SK-N-SH treated with all-trans-retinoic acid at 6 μM for 48 hours (cell line): ENCODE measurements around the gene SPATS2.
A peak's percentile ranks its signal among the peaks of the same experiment; 100 is the strongest.

Experiments
- ATAC-seq: fragments of 200-7000 bp; cut with Tn5 transposase; 3 replicates; pipeline ENCODE4 v1.9.1; 2020; ENCODE audit warnings: mild to moderate bottlenecking, moderate library complexity
- ARNTL ChIP-seq: fragments of 450-650 bp; formaldehyde crosslinking; IDR thresholded peaks from 2 replicates; pipeline ENCODE4 v1.5.0; 2020; ENCODE audit warnings: low read depth, mild to moderate bottlenecking, moderate library complexity, borderline replicate concordance
- BACH2 ChIP-seq: fragments of 250-450 bp; sonication (Bioruptor Pico); IDR thresholded peaks from 2 replicates; pipeline ENCODE4 v1.9.0; 2021; ENCODE audit warnings: mild to moderate bottlenecking, borderline replicate concordance
- CSDC2 ChIP-seq: fragments of 250-450 bp; sonication (Bioruptor Pico); IDR thresholded peaks from 2 replicates; pipeline ENCODE4 v1.5.0; 2020; ENCODE audit warnings: mild to moderate bottlenecking, moderate library complexity
- ESRRG ChIP-seq: fragments of 250-450 bp; sonication (Bioruptor Pico); IDR thresholded peaks from 2 replicates; pipeline ENCODE4 v1.6.1; 2021; ENCODE audit warnings: mild to moderate bottlenecking
- GLIS3 ChIP-seq: fragments of 250-450 bp; sonication (Bioruptor Pico); IDR thresholded peaks from 2 replicates; pipeline ENCODE4 v1.5.0; 2020; ENCODE audit warnings: mild to moderate bottlenecking, moderate library complexity
- ISL1 ChIP-seq: fragments of 250-450 bp; sonication (Bioruptor Pico); IDR thresholded peaks from 2 replicates; pipeline ENCODE4 v2.1.2; 2022; ENCODE audit warnings: mild to moderate bottlenecking, moderate library complexity
- OSR1 ChIP-seq: fragments of 250-450 bp; sonication (Bioruptor Pico); IDR thresholded peaks from 2 replicates; pipeline ENCODE4 v1.8.0; 2022; ENCODE audit warnings: moderate library complexity, mild to moderate bottlenecking, inconsistent platforms
- PPARA ChIP-seq: fragments of 250-450 bp; sonication (Bioruptor Pico); IDR thresholded peaks from 2 replicates; pipeline ENCODE4 v1.5.0; 2020; ENCODE audit warnings: mild to moderate bottlenecking, borderline replicate concordance
- RARB ChIP-seq: fragments of 250-450 bp; sonication (Bioruptor Pico); IDR thresholded peaks from 2 replicates; pipeline ENCODE4 v1.8.0; 2021; ENCODE audit warnings: mild to moderate bottlenecking, moderate library complexity
- SNAI2 ChIP-seq: fragments of 250-450 bp; sonication (Bioruptor Pico); IDR thresholded peaks from 2 replicates; pipeline ENCODE4 v1.5.0; 2020; ENCODE audit warnings: mild to moderate bottlenecking, moderate library complexity
- TCF4 ChIP-seq: fragments of 250-450 bp; sonication (Bioruptor Pico); IDR thresholded peaks from 2 replicates; pipeline ENCODE4 v1.8.0; 2021; ENCODE audit warnings: mild to moderate bottlenecking, moderate library complexity, borderline replicate concordance
- TOX ChIP-seq: fragments of 250-450 bp; sonication (Bioruptor Pico); IDR thresholded peaks from 2 replicates; pipeline ENCODE4 v1.8.0; 2021; ENCODE audit warnings: mild to moderate bottlenecking, moderate library complexity, borderline replicate concordance
- ZC3H10 ChIP-seq: fragments of 250-450 bp; sonication (Bioruptor Pico); IDR thresholded peaks from 2 replicates; pipeline ENCODE4 v1.5.1; 2021; ENCODE audit warnings: mild to moderate bottlenecking, moderate library complexity
- ZFP3 ChIP-seq: fragments of 250-450 bp; sonication (Bioruptor Pico); IDR thresholded peaks from 2 replicates; pipeline ENCODE4 v1.5.0; 2020; ENCODE audit warnings: mild to moderate bottlenecking, moderate library complexity
- ZFP30 ChIP-seq: fragments of 450-650 bp; formaldehyde crosslinking; IDR thresholded peaks from 2 replicates; pipeline ENCODE4 v1.5.0; 2022; ENCODE audit warnings: mild to moderate bottlenecking, moderate library complexity
- ZNF565 ChIP-seq: fragments of 450-650 bp; formaldehyde crosslinking; conservative IDR thresholded peaks from 2 replicates; pipeline ENCODE4 v1.5.0; 2020; ENCODE audit warnings: low read depth, mild to moderate bottlenecking, moderate library complexity
- ZNF70 ChIP-seq: fragments of 450-650 bp; formaldehyde crosslinking; IDR thresholded peaks from 2 replicates; pipeline ENCODE4 v1.5.0; 2020; ENCODE audit warnings: mild to moderate bottlenecking, moderate library complexity
- ZNF8 ChIP-seq: fragments of 450-650 bp; formaldehyde crosslinking; IDR thresholded peaks from 2 replicates; pipeline ENCODE4 v1.5.0; 2020; ENCODE audit warnings: mild to moderate bottlenecking, moderate library complexity
- TF ChIP-seq, protein P1 (sequence below): fragments of 250-450 bp; sonication (Bioruptor Pico); IDR thresholded peaks from 2 replicates; pipeline ENCODE4 v1.5.1; 2020; ENCODE audit warnings: low read depth, mild to moderate bottlenecking, moderate library complexity
- TF ChIP-seq, protein P2 (sequence below): fragments of 250-450 bp; sonication (Bioruptor Pico); IDR thresholded peaks from 2 replicates; pipeline ENCODE4 v1.8.0; 2020; ENCODE audit warnings: mild to moderate bottlenecking, moderate library complexity, borderline replicate concordance
- TF ChIP-seq, protein P3 (sequence below): fragments of 250-450 bp; sonication (Bioruptor Pico); IDR thresholded peaks from 2 replicates; pipeline ENCODE4 v1.5.1; 2021; ENCODE audit warnings: mild to moderate bottlenecking, moderate library complexity
- TF ChIP-seq, protein P4 (sequence below): fragments of 250-450 bp; sonication (Bioruptor Pico); IDR thresholded peaks from 2 replicates; pipeline ENCODE4 v1.8.0; 2021; ENCODE audit warnings: low read depth, mild to moderate bottlenecking, moderate library complexity, borderline replicate concordance
- TF ChIP-seq, protein P5 (sequence below): fragments of 250-450 bp; sonication (Bioruptor Pico); IDR thresholded peaks from 2 replicates; pipeline ENCODE4 v1.5.0; 2020; ENCODE audit warnings: mild to moderate bottlenecking, moderate library complexity

Gene SPATS2

DNA sequence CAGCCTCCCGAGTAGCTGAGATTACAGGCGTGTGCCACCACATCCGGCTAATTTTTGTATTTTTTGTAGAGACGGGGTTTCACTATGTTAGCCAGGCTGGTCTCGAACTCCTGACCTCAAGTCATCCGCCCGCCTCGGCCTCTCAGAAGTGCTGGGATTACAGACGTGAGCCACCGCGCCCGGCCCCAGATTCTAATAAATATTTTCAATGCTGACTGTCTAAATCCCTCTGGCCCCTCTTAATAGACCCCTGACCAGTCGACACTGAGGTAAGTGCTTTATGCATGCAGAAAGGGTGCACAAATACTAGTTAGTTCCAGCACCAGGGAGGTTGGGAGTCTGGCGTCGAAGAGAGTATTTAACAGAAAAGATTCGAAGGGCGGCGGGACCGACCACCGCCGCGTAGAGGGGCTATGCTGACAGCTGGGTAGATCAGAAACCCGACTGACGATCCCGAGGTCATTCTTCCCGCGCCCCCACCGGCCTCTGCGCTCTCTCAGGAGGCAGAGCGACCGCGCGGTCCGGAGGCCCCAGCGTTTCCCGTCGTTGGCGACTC is 1.1 kb upstream of the SPATS2 start (continued):
- TF ChIP-seq, protein P1, sequence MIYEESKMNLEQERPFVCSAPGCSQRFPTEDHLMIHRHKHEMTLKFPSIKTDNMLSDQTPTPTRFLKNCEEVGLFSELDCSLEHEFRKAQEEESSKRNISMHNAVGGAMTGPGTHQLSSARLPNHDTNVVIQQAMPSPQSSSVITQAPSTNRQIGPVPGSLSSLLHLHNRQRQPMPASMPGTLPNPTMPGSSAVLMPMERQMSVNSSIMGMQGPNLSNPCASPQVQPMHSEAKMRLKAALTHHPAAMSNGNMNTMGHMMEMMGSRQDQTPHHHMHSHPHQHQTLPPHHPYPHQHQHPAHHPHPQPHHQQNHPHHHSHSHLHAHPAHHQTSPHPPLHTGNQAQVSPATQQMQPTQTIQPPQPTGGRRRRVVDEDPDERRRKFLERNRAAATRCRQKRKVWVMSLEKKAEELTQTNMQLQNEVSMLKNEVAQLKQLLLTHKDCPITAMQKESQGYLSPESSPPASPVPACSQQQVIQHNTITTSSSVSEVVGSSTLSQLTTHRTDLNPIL: no peak
- TF ChIP-seq SNAI2 (CRISPR knock-in tag) (no peak), ARNTL (CRISPR knock-in tag) (no peak), CSDC2 (CRISPR knock-in tag) (no peak), GLIS3 (CRISPR knock-in tag) (no peak)

DNA sequence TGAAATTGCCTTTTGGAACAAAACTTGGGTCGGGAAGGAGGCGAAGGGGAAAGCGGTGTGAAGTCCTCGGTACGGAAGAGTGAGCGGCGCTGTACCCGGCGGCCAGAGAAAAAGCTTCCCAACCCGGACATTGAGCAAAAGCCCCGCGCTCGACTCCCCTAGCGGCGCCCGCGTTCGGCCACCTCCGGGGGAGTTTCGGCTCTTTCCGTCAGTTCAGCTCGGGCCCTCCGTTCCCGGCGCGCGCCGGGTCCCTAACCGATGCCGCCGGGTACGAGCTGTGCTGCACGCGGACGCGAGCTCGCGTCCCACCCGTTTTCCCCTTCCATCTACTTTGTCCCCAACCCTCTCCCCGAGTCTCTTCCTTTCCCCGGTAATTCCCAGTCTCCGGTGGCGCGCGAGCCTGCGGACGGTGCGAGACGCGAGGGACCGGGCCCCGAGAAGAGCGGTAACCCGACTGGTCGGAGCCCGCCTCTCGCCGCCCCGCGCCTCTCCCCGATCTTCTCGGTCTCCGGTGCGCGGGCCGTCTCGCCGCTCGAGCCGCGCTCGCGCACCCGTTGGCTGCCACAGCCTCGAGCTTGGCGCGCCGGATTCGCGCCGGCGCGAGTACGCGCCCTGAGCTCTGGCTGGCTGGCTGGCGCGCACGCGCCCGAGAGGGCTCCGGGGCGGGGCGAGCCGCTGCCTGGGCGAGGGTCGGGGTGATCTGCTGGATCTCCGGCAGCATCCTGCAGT is 446 bp upstream of the SPATS2 start:
- ATAC-seq: peak; percentile 85
- TF ChIP-seq BACH2 (no peak), RARB (CRISPR knock-in tag) (no peak), ZFP30 (CRISPR knock-in tag) (no peak), CSDC2 (CRISPR knock-in tag) (no peak), ARNTL (CRISPR knock-in tag) (no peak), PPARA (CRISPR knock-in tag) (no peak), ISL1 (CRISPR knock-in tag) (no peak), SNAI2 (CRISPR knock-in tag) (no peak; the same call in 1 of the 2 replicates), TOX (no peak), TCF4 (no peak), ZNF70 (CRISPR knock-in tag) (no peak), ZFP3 (CRISPR knock-in tag) (peak; percentile 70; the same call in 1 of the 2 replicates), ZC3H10 (CRISPR knock-in tag) (no peak), ESRRG (no peak), OSR1 (no peak), ZNF565 (no peak), ZNF8 (CRISPR knock-in tag) (no peak), GLIS3 (CRISPR knock-in tag) (peak; percentile 73; the same call in 1 of the 2 replicates)
- TF ChIP-seq, protein P1: no peak
- TF ChIP-seq, protein P2, sequence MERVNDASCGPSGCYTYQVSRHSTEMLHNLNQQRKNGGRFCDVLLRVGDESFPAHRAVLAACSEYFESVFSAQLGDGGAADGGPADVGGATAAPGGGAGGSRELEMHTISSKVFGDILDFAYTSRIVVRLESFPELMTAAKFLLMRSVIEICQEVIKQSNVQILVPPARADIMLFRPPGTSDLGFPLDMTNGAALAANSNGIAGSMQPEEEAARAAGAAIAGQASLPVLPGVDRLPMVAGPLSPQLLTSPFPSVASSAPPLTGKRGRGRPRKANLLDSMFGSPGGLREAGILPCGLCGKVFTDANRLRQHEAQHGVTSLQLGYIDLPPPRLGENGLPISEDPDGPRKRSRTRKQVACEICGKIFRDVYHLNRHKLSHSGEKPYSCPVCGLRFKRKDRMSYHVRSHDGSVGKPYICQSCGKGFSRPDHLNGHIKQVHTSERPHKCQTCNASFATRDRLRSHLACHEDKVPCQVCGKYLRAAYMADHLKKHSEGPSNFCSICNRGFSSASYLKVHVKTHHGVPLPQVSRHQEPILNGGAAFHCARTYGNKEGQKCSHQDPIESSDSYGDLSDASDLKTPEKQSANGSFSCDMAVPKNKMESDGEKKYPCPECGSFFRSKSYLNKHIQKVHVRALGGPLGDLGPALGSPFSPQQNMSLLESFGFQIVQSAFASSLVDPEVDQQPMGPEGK (CRISPR knock-in tag): no peak
- TF ChIP-seq, protein P3, sequence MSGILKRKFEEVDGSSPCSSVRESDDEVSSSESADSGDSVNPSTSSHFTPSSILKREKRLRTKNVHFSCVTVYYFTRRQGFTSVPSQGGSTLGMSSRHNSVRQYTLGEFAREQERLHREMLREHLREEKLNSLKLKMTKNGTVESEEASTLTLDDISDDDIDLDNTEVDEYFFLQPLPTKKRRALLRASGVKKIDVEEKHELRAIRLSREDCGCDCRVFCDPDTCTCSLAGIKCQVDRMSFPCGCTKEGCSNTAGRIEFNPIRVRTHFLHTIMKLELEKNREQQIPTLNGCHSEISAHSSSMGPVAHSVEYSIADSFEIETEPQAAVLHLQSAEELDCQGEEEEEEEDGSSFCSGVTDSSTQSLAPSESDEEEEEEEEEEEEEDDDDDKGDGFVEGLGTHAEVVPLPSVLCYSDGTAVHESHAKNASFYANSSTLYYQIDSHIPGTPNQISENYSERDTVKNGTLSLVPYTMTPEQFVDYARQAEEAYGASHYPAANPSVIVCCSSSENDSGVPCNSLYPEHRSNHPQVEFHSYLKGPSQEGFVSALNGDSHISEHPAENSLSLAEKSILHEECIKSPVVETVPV: no peak
- TF ChIP-seq, protein P4, sequence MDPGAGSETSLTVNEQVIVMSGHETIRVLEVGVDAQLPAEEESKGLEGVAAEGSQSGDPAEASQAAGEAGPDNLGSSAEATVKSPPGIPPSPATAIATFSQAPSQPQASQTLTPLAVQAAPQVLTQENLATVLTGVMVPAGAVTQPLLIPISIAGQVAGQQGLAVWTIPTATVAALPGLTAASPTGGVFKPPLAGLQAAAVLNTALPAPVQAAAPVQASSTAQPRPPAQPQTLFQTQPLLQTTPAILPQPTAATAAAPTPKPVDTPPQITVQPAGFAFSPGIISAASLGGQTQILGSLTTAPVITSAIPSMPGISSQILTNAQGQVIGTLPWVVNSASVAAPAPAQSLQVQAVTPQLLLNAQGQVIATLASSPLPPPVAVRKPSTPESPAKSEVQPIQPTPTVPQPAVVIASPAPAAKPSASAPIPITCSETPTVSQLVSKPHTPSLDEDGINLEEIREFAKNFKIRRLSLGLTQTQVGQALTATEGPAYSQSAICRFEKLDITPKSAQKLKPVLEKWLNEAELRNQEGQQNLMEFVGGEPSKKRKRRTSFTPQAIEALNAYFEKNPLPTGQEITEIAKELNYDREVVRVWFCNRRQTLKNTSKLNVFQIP (CRISPR knock-in tag): no peak
- TF ChIP-seq, protein P5, sequence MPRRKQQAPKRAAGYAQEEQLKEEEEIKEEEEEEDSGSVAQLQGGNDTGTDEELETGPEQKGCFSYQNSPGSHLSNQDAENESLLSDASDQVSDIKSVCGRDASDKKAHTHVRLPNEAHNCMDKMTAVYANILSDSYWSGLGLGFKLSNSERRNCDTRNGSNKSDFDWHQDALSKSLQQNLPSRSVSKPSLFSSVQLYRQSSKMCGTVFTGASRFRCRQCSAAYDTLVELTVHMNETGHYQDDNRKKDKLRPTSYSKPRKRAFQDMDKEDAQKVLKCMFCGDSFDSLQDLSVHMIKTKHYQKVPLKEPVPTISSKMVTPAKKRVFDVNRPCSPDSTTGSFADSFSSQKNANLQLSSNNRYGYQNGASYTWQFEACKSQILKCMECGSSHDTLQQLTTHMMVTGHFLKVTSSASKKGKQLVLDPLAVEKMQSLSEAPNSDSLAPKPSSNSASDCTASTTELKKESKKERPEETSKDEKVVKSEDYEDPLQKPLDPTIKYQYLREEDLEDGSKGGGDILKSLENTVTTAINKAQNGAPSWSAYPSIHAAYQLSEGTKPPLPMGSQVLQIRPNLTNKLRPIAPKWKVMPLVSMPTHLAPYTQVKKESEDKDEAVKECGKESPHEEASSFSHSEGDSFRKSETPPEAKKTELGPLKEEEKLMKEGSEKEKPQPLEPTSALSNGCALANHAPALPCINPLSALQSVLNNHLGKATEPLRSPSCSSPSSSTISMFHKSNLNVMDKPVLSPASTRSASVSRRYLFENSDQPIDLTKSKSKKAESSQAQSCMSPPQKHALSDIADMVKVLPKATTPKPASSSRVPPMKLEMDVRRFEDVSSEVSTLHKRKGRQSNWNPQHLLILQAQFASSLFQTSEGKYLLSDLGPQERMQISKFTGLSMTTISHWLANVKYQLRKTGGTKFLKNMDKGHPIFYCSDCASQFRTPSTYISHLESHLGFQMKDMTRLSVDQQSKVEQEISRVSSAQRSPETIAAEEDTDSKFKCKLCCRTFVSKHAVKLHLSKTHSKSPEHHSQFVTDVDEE (CRISPR knock-in tag): peak; percentile 91
